SU-DHL-6 (cell line): Measurements from ENCODE around the gene ADRA2A.

Source experiments
- H2AFZ ChIP-seq: fragments of 200-600 bp; sonication (generic); 2 replicates; pipeline ENCODE4 v1.6.1; 2014; ENCODE audit warnings: low read depth, mild to moderate bottlenecking, moderate library complexity, mixed read lengths, antibody characterized with exemption, low read length; ENCODE audit not compliant: severe bottlenecking
- H3F3A ChIP-seq: fragments of 200-600 bp; shearing (Covaris generic); 2 replicates; pipeline ENCODE4 v1.6.0; 2016; ENCODE audit warnings: antibody characterized with exemption, mild to moderate bottlenecking; ENCODE audit not compliant: insufficient read depth
- H3K27ac ChIP-seq: fragments of 200-600 bp; sonication (generic); 2 replicates; pipeline ENCODE4 v1.5.1; 2016; ENCODE audit warnings: low read depth, mild to moderate bottlenecking, low read length, moderate library complexity, mixed read lengths
- H3K27me3 ChIP-seq: fragments of 200-600 bp; sonication (generic), shearing (Covaris generic); 2 replicates; pipeline ENCODE4 v1.6.0; 2014; ENCODE audit warnings: mild to moderate bottlenecking, low read length
- H3K36me3 ChIP-seq: fragments of 200-600 bp; sonication (generic); 2 replicates; pipeline ENCODE4 v1.6.1; 2014; ENCODE audit warnings: mild to moderate bottlenecking, low read length, mixed read lengths
- H3K4me2 ChIP-seq: fragments of 300-600, 200-600 bp; shearing (Covaris generic), sonication (generic); 2 replicates; pipeline ENCODE4 v1.6.0; 2014; ENCODE audit warnings: low read length, low read depth, mild to moderate bottlenecking; ENCODE audit not compliant: poor library complexity, severe bottlenecking
- H3K4me3 ChIP-seq: fragments of 200-600 bp; sonication (generic); 2 replicates; pipeline ENCODE4 v1.5.1; 2014; ENCODE audit warnings: antibody characterized with exemption, low read length, mild to moderate bottlenecking, mixed read lengths; ENCODE audit not compliant: insufficient read depth, poor library complexity, severe bottlenecking
- H3K79me2 ChIP-seq: fragments of 200-600 bp; sonication (generic); 2 replicates; pipeline ENCODE4 v1.6.1; 2014; ENCODE audit warnings: mild to moderate bottlenecking, low read length, moderate library complexity; ENCODE audit not compliant: insufficient read depth
- H3K9ac ChIP-seq: fragments of 200-600 bp; sonication (generic); 2 replicates; pipeline ENCODE4 v1.7.0; 2014; ENCODE audit warnings: mild to moderate bottlenecking, low read length
- H3K9me2 ChIP-seq: fragments of 200-600 bp; sonication (generic); replicated peaks from 2 replicates; pipeline ENCODE4 v1.6.1; 2014; ENCODE audit warnings: low read length; ENCODE audit not compliant: insufficient read depth
- H3K9me3 ChIP-seq: fragments of 200-600 bp; sonication (generic); 2 replicates; pipeline ENCODE4 v1.6.1; 2014; ENCODE audit warnings: low read length, mixed read lengths; ENCODE audit not compliant: insufficient read depth
- H4K20me1 ChIP-seq: fragments of 200-600 bp; sonication (generic); 2 replicates; pipeline ENCODE4 v1.6.1; 2014; ENCODE audit warnings: low read depth, mild to moderate bottlenecking, antibody characterized with exemption, low read length, moderate library complexity, mixed read lengths
- CTCF ChIP-seq: fragments of 200-600 bp; sonication (generic); IDR thresholded peaks from one replicate; pipeline ENCODE4 v1.5.1; 2017; ENCODE audit warnings: antibody characterized with exemption, mild to moderate bottlenecking, low read length, moderate library complexity; ENCODE audit not compliant: insufficient read depth, poor library complexity, severe bottlenecking
- EZH2phosphoT487 ChIP-seq: fragments of 200-600 bp; sonication (generic), shearing (Covaris generic); conservative IDR thresholded peaks from 2 replicates; pipeline ENCODE4 v1.6.1; 2018; ENCODE audit warnings: mild to moderate bottlenecking, antibody characterized with exemption, low read length, moderate library complexity, mixed read lengths

ADRA2A gene

DNA sequence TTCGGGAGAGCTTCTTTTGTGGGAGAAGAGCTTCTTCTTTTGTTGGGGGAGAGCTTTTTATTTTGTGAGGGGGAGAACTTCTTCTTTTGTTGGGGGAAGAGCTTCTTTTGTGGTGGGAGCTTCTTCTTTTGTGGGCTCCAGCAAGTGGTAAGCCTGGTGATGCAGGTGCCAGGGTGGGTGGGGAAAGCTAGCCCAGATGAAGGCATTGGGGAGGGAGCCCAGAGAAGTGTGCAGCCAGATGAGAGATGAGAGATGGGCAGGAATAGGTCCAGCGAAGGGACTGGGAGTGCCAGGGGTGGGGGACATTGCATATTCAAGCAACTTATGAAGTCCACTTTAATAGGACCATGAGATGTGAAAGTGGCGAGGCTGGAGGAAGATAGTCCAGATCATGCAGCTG, 9.7 kb downstream of the ADRA2A start:
- H3K9ac ChIP-seq = no peak overlapping the region
- no peaks in the 10 kb centered on the region for H3K27me3 ChIP-seq
- no peaks in the 10 kb centered on the region for H3K9me2 ChIP-seq
- no peaks in the 10 kb centered on the region for H3K9me3 ChIP-seq
- no peak overlapping the region for H3K27ac ChIP-seq
- no peaks in the 10 kb centered on the region for H3K79me2 ChIP-seq
- no peak overlapping the region for H2AFZ ChIP-seq
- no peak overlapping the region for H3K4me3 ChIP-seq
- H3K36me3 ChIP-seq = no peaks in the 10 kb centered on the region
- TF ChIP-seq EZH2phosphoT487 (no peak), CTCF (no peak)
- H4K20me1 ChIP-seq = no peaks in the 10 kb centered on the region
- H3K4me2 ChIP-seq = no peak overlapping the region
- no peaks in the 10 kb centered on the region for H3F3A ChIP-seq

DNA sequence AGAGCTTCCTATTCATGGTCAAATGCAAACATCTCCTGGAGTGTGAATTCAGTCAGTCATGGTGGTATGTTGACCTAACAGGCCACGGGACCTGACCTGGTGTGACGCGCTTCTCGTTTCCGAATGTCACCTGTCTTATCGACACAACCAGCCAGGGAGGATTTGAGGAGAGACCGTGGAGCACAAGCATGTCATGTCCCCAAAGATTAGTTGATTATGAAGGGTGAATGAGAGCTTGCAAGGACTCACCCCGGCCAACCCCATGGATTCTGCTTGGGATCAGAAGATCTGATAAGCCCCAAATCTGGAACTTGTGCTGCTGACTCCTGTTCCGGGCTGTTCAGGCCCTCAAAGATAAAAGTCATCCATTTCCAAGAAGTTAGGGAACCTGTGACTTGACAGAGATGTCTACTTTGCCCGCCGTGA, 10.5 kb downstream of the ADRA2A start:
- no peaks in the 10 kb centered on the region for H3K9me2 ChIP-seq
- no peaks in the 10 kb centered on the region for H3K9me3 ChIP-seq
- no peak overlapping the region for H3K27ac ChIP-seq
- no peaks in the 10 kb centered on the region for H3K79me2 ChIP-seq
- TF ChIP-seq CTCF (no peak), EZH2phosphoT487 (no peak)
- no peak overlapping the region for H3K9ac ChIP-seq
- H3K27me3 ChIP-seq = no peaks in the 10 kb centered on the region
- no peak overlapping the region for H3K4me3 ChIP-seq
- no peak overlapping the region for H2AFZ ChIP-seq
- no peaks in the 10 kb centered on the region for H4K20me1 ChIP-seq
- H3K4me2 ChIP-seq = no peak overlapping the region
- no peaks in the 10 kb centered on the region for H3F3A ChIP-seq
- H3K36me3 ChIP-seq = no peaks in the 10 kb centered on the region

DNA sequence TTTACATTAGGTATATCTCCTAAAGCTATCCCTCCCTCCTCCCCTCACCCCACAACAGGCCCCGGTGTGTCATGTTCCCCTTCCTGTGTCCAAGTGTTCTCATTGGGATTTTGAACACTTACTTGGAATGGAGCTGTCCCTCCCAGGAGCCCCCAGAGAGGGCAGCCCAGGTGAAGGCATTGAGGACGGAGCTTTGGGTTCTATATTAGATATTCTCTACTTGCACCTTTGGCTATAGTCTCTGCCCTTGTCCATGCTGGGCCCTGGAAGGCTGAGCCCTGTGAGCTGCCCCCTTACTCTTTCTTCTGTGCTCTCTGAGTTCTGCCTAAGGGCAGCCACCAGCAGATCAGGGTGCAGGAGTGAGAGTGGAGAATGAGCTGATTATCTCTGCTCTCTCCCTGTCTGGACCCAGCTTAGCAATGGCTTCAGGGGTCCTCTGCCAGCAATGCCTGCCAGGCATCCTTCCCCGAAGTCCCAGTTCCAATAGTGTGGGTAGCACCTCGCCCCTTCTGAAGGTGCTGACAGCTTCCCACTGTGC, 11.2 kb downstream of the ADRA2A start:
- Histone ChIP-seq H3K9me3 (no peaks in the 10 kb centered on the region), H3K9me2 (no peaks in the 10 kb centered on the region), H3K79me2 (no peaks in the 10 kb centered on the region), H3K27ac (no peak overlapping the region), H3K4me3 (no peak overlapping the region), H3K27me3 (no peaks in the 10 kb centered on the region), H3K4me2 (no peak overlapping the region), H3F3A (no peaks in the 10 kb centered on the region), H2AFZ (no peak overlapping the region), H4K20me1 (no peaks in the 10 kb centered on the region), H3K36me3 (no peaks in the 10 kb centered on the region), H3K9ac (no peak overlapping the region)
- TF ChIP-seq EZH2phosphoT487 = no peak
- TF ChIP-seq CTCF = no peak
